ENCODE measurements around the gene CCNT2.
"Not testable (repeated sequence)": the region's sequence is repeated elsewhere in the genome, so short reads cannot be mapped to it uniquely, and the experiment has no call there.

Gene CCNT2

GRCh38 chr2:134976074-134976702, 57.6 kb downstream of the CCNT2 start:
- no peak for TF ChIP-seq CTCF (IDR thresholded peaks at IDR 0.05; ENCODE audit: insufficient read depth, low read length, missing control alignments)
- POLR2A ChIA-PET, result no interaction called here
- H3K4me3 ChIP-seq (ENCODE audit: low read depth, low read length), result no peak overlapping the region
- CTCF ChIA-PET, result interaction anchor here (1.5 kb wide), 1 partner anchor 13 kb away, joined by 3 read pairs; no protein-coding TSS in a partner anchor
- no peak for DNase-seq (ENCODE audit: low read depth, low spot score)

GRCh38 chr2:134977104-134977503, 58.5 kb downstream of the CCNT2 start:
- DNase-seq (ENCODE audit: low read depth, low spot score); H3K4me3 ChIP-seq (ENCODE audit: low read depth, low read length); POLR2A ChIA-PET: not testable (repeated sequence)
- CTCF ChIA-PET, result interaction anchor here (0.6 to 1.5 kb wide), 2 partner anchors 12 to 849 kb away, joined by 3 read pairs; no protein-coding TSS in a partner anchor

GRCh38 chr2:134979221-134979620, 60.6 kb downstream of the CCNT2 start:
- no peak for TF ChIP-seq CTCF (IDR thresholded peaks at IDR 0.05; ENCODE audit: insufficient read depth, low read length, missing control alignments)
- H3K4me3 ChIP-seq (ENCODE audit: low read depth, low read length), result no peak overlapping the region
- ChIA-PET POLR2A (no interaction called here), CTCF (no interaction called here)
- DNase-seq (ENCODE audit: low read depth, low spot score), result no peak

- POLR2A ChIA-PET, result no interaction called here
- TF ChIP-seq CTCF (IDR thresholded peaks at IDR 0.05; ENCODE audit: insufficient read depth, low read length, missing control alignments), result no peak
- CTCF ChIA-PET, result no interaction called here
These were observed 62.0 kb downstream of the CCNT2 start for GRCh38 chr2:134980639-134981038.

GRCh38 chr2:134982603-134983002, 64.0 kb downstream of the CCNT2 start:
- H3K4me3 ChIP-seq (ENCODE audit: low read depth, low read length), result no peak overlapping the region
- DNase-seq (ENCODE audit: low read depth, low spot score), result no peak
- CTCF ChIA-PET, result interaction anchor here (1.8 kb wide), 1 partner anchor 21 kb away, joined by 7 read pairs; no protein-coding TSS in a partner anchor
- POLR2A ChIA-PET, result no interaction called here
- TF ChIP-seq CTCF (IDR thresholded peaks at IDR 0.05; ENCODE audit: insufficient read depth, low read length, missing control alignments), result no peak

More at GRCh38 chr2:134980639-134981038, 62.0 kb downstream of the CCNT2 start:
- DNase-seq (ENCODE audit: low read depth, low spot score), result no peak
- no peak overlapping the region for H3K4me3 ChIP-seq (ENCODE audit: low read depth, low read length)

GRCh38 chr2:134985061-134985460, 66.4 kb downstream of the CCNT2 start:
- TF ChIP-seq CTCF (IDR thresholded peaks at IDR 0.05; ENCODE audit: insufficient read depth, low read length, missing control alignments), result no peak
- H3K4me3 ChIP-seq (ENCODE audit: low read depth, low read length), result no peak overlapping the region
- ChIA-PET POLR2A (no interaction called here), CTCF (no interaction called here)
- DNase-seq (ENCODE audit: low read depth, low spot score), result no peak

All from AG04449 (cell line).